GM12872 (cell line): Measurements from ENCODE around the gene ACSS1.

Experiments used
- CTCF ChIP-seq: IDR thresholded peaks from 3 replicates; pipeline ENCODE4 v1.5.1; 2011; ENCODE audit warnings: low read depth, mild to moderate bottlenecking, low read length, moderate library complexity; ENCODE audit not compliant: insufficient read depth

ACSS1 gene

GRCh38 chr20:24981282-24981681 is 76.7 kb downstream of the ACSS1 start:
- no peak for TF ChIP-seq CTCF

- no peak for TF ChIP-seq CTCF
These were observed 77.5 kb downstream of the ACSS1 start for GRCh38 chr20:24980291-24981053.

- TF ChIP-seq CTCF: no peak
These were observed 78.6 kb downstream of the ACSS1 start for GRCh38 chr20:24979036-24979960.

GRCh38 chr20:24978513-24978912 is 79.4 kb downstream of the ACSS1 start:
- no peak for TF ChIP-seq CTCF

GRCh38 chr20:24977797-24978196 is 80.1 kb downstream of the ACSS1 start:
- no peak for TF ChIP-seq CTCF

GRCh38 chr20:24977336-24977735 is 80.6 kb downstream of the ACSS1 start:
- no peak for TF ChIP-seq CTCF

GRCh38 chr20:24972341-24972740 is 85.6 kb downstream of the ACSS1 start:
- no peak for TF ChIP-seq CTCF
